ENCODE results near the gene ABCD2. TPM values are rescaled to one million over a fixed set of nuclear protein-coding genes. Genes with fewer than 3 reads are reported as not detected.

ABCD2 gene
- total RNA-seq, 1 donor from 2014 or later, result 7.0 TPM

DNA sequence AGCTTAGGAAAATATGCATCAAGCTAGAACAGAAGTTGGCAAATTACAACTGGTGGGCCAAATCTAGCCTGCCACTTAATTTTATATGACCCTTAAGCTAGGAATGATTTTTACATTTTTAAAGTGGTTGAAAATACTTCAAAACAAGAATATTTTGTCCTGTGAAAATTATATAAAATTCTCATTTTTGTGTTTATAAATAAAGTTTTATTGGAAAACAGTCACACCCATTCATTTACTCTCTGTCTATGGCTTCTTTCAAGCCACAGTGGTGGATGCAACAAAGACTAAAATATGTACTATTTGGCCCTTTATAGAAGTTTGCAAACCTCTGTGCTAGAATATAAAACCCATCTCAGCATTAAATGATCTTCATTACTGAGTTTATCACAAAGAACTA lies 2.1 kb upstream of the ABCD2 start:
- H3K36me3 Mint-ChIP-seq (ENCODE audit: low read depth), result peaks cover 13% of the 10 kb centered on the region
- no peaks in the 10 kb centered on the region for H3K27me3 Mint-ChIP-seq
- H3K9me3 Mint-ChIP-seq, result peaks cover 3% of the 10 kb centered on the region
- no peak for DNase-seq
- H3K4me1 Mint-ChIP-seq, result peaks cover 35% of the 10 kb centered on the region
- H3K4me3 Mint-ChIP-seq, result peak overlapping the region; percentile 43
- intact Hi-C loops (cut with micrococcal nuclease), result loop anchor here (2.0 to 10.0 kb wide), 3 partner anchors 485 to 714 kb away; partner anchors contain the start of genes CPNE8 and SLC2A13
- H3K27ac Mint-ChIP-seq, result peak overlapping the region; percentile 97

DNA sequence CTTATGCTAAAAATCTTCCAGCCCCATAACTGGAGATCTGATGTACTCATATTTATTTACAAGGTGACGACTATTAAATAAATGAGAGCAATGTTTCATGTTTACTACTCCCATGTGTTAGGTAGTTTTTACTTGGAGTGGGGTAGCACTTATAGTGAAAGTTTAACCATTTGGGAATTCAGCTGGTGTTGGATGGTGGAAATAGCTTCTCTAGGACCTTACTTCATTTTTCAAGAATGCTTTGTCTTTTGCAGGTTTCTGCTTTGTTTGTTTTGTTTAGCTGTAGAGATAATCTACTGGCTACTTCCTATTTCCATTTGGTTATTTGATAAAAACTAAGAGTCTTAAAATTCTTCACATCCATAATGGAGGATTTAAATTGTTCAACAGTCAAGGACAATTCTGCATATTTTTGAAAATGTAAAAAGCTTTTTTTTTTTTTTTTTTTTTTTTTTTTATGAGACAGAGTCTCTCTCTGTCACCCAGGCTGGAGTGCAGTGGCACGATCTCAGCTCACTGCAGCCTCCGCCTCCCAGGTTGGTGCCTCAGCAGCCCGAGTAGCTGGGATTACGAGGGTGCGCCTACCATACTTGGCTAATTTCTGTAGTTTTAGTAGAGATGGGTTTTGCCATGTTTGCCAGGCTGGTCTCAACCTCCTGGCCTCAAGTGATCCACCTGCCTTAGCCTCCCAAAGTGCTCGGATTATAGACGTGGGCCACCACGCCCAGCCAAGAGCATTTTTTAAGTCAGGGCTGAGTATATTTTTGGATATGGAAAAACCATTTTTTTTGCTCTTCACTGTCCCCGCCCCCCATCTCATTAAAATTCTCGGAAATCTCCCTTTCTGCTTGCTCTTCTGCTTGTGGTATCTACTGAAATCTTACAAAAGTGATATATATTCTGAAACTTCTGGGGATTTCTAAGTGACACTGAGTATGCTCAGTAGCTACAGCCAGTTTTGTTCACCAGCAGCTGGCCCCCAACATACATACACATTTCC lies 1.4 kb upstream of the ABCD2 start:
- H3K4me1 Mint-ChIP-seq, result peaks cover 29% of the 10 kb centered on the region
- H3K27ac Mint-ChIP-seq, result no peak overlapping the region
- H3K9me3 Mint-ChIP-seq, result peaks cover 3% of the 10 kb centered on the region
- H3K27me3 Mint-ChIP-seq, result no peaks in the 10 kb centered on the region
- intact Hi-C loops (cut with micrococcal nuclease), result loop anchor here (1.0 to 10.0 kb wide), 6 partner anchors 7 to 714 kb away; partner anchors contain the start of genes CPNE8, KIF21A and SLC2A13
- DNase-seq, result peak; percentile 90
- peaks cover 13% of the 10 kb centered on the region for H3K36me3 Mint-ChIP-seq (ENCODE audit: low read depth)
- H3K4me3 Mint-ChIP-seq, result no peak overlapping the region

DNA sequence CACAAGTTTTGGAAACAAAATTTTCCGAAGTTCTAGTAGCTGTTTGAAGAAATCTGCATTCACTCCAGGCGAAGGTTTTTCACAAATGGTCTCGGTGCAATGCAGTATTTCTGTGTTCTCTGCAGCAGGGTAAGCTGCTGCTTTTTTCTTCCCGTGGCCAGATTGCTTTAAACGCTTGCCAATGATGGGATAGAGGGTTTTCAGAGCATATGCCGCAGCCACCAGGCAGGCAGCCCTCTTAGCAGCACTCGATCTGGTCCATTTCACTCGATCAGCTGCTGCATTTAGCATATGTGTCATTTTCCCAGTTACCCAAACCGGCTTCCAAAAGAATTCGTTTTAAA lies 315 bp downstream of the ABCD2 start:
- Mint-ChIP-seq H3K27me3 (no peaks in the 10 kb centered on the region), H3K36me3 (ENCODE audit: low read depth) (peaks cover 11% of the 10 kb centered on the region), H3K4me1 (peaks cover 28% of the 10 kb centered on the region), H3K27ac (no peak overlapping the region), H3K9me3 (no peaks in the 10 kb centered on the region), H3K4me3 (no peak overlapping the region)
- DNase-seq, result peak; percentile 82
- intact Hi-C loops (cut with micrococcal nuclease), result loop anchor here (1.0 to 10.0 kb wide), 3 partner anchors 14 to 304 kb away; no protein-coding TSS in a partner anchor

DNA sequence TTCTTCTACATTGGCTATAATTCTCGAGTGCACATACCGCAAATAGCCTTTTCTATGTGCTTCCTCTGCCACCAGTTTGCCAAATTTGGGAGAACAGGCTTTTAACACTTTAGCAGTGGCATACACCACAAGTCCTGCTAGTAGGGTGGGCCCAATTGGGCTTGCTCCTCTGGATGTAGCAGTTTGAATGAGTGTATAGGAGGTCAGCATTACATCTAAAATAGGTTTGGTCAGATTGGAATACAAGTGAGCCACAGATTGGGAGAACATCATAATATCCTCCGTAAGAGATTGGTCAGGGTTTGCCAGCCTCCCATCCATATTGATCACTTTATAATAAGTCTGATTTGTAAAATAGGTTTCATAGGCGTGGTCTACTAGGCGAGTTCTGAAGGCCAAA lies 902 bp downstream of the ABCD2 start:
- Mint-ChIP-seq H3K4me3 (no peak overlapping the region), H3K27ac (no peak overlapping the region), H3K36me3 (ENCODE audit: low read depth) (peaks cover 14% of the 10 kb centered on the region), H3K27me3 (no peaks in the 10 kb centered on the region), H3K9me3 (no peaks in the 10 kb centered on the region), H3K4me1 (peaks cover 30% of the 10 kb centered on the region)
- DNase-seq, result peak; percentile 72
- intact Hi-C loops (cut with micrococcal nuclease), result loop anchor here (1.0 to 10.0 kb wide), 3 partner anchors 14 to 304 kb away; no protein-coding TSS in a partner anchor

DNA sequence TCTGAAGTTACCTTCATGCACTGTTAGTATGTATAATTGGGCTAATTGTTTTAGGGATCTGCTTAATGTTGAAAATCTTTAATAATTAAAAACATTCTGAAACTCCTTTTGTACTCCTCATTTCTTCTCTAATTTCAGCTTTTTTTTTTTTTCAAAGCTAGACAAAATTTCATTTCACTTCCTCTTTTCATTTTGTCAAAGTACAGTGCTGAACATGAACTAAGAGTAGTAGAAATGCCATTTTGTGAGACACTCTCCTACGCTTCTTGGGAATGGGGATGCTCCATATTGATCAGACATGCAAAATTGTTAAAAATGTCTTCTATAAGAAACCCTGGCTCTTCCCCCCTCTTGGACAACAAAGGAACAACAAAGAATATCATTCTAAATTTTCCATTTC lies 1.7 kb downstream of the ABCD2 start:
- intact Hi-C loops (cut with micrococcal nuclease), result loop anchor here (2.0 to 10.0 kb wide), 2 partner anchors 13 to 303 kb away; no protein-coding TSS in a partner anchor
- Mint-ChIP-seq H3K9me3 (no peaks in the 10 kb centered on the region), H3K36me3 (ENCODE audit: low read depth) (peaks cover 19% of the 10 kb centered on the region), H3K27ac (no peak overlapping the region), H3K27me3 (no peaks in the 10 kb centered on the region), H3K4me3 (no peak overlapping the region), H3K4me1 (peaks cover 32% of the 10 kb centered on the region)
- no peak for DNase-seq

DNA sequence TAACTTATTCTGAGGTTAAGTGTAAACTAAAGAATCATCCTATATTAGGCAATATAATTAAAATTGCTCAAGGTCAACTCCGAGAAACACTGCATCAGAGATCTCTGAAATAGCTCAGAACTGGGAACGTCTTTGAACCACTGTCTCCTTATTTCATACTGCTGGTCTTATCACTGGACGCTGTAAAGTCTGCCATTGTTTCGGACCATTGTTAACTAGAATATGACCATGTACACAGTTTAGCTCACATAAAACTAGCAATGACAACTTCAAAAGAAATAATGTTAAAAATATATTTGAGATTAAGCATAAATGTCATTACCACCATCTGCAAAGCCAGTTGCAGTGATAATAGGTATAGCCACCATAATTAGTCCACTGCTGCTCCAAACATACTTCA lies 2.9 kb downstream of the ABCD2 start:
- no peaks in the 10 kb centered on the region for H3K27me3 Mint-ChIP-seq
- H3K4me3 Mint-ChIP-seq, result peak overlapping the region; percentile 88
- H3K4me1 Mint-ChIP-seq, result peaks cover 32% of the 10 kb centered on the region
- no peaks in the 10 kb centered on the region for H3K9me3 Mint-ChIP-seq
- no peak for DNase-seq
- H3K36me3 Mint-ChIP-seq (ENCODE audit: low read depth), result peaks cover 29% of the 10 kb centered on the region
- H3K27ac Mint-ChIP-seq, result peak overlapping the region; percentile 86
- intact Hi-C loops (cut with micrococcal nuclease), result loop anchor here (10.0 kb wide), 1 partner anchor 302 kb away; no protein-coding TSS in a partner anchor

DNA sequence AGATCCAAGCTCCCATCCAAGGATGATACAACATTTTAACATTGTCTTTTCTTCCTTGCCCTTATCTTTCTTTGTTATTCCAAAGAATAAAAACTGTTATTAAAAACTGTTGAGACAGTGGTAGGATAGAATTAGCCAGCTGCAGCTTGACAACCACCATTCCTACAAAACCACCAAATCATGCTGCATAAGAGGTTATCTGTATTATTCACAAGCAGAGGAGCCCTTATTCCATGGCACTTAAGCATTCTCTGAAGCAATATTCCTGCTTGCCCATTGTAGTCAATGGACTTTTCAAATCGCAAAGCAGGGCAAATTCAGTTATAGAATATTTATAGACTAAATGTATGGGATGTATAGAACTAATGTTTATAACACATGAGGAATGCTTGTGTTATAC lies 3.4 kb downstream of the ABCD2 start:
- Mint-ChIP-seq H3K27me3 (no peaks in the 10 kb centered on the region), H3K36me3 (ENCODE audit: low read depth) (peaks cover 33% of the 10 kb centered on the region), H3K9me3 (no peaks in the 10 kb centered on the region), H3K4me3 (peak overlapping the region; percentile 88), H3K4me1 (peaks cover 35% of the 10 kb centered on the region), H3K27ac (peak overlapping the region; percentile 79)
- no peak for DNase-seq
- intact Hi-C loops (cut with micrococcal nuclease), result loop anchor here (10.0 kb wide), 1 partner anchor 301 kb away; no protein-coding TSS in a partner anchor

DNA sequence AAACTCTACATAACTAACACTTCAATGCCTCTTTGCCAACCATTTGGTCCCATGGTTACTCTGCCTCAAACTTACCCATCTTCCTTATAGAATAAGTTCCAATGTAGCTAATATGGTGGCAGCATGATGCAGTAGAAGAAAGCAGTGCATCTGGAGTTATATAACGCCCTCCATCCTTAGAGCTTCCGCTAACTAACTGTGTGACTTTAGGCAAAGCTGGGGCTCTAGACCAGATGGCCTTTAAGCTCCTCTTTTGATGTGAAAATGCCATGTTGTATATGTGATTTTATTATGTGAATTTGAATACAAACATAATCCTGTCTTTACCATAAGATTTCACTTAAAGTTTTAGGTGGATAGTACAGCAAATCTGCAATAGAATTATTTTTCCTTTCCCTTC lies 6.1 kb downstream of the ABCD2 start:
- Mint-ChIP-seq H3K36me3 (ENCODE audit: low read depth) (peaks cover 53% of the 10 kb centered on the region), H3K27ac (peak overlapping the region; percentile 76), H3K27me3 (no peaks in the 10 kb centered on the region), H3K4me3 (peak overlapping the region; percentile 89), H3K9me3 (no peaks in the 10 kb centered on the region), H3K4me1 (peaks cover 48% of the 10 kb centered on the region)
- no peak for DNase-seq
- intact Hi-C loops (cut with micrococcal nuclease), result loop anchor here (10.0 kb wide), 1 partner anchor 299 kb away; no protein-coding TSS in a partner anchor

DNA sequence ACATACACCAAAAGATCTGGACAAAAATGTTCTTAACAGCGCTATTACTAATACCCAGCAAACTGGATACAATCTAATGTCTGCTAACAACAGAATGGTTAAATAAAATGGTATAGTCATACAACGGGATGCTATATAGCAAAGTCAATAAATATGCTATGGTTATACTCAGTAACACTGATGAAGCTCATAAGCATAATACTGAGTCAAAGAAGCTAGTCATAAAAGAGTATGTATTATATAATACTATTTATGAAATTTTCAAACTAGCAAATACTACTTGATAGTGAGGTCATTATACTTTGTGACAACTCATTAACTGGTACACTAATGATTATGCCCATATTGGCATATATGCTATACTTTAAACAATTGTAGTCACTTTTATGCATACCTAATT lies 7.4 kb downstream of the ABCD2 start:
- no peak overlapping the region for H3K27ac Mint-ChIP-seq
- no peaks in the 10 kb centered on the region for H3K9me3 Mint-ChIP-seq
- H3K27me3 Mint-ChIP-seq, result no peaks in the 10 kb centered on the region
- peaks cover 49% of the 10 kb centered on the region for H3K4me1 Mint-ChIP-seq
- intact Hi-C loops (cut with micrococcal nuclease), result loop anchor here (10.0 kb wide), 1 partner anchor 297 kb away; no protein-coding TSS in a partner anchor
- no peak for DNase-seq
- H3K36me3 Mint-ChIP-seq (ENCODE audit: low read depth), result peaks cover 58% of the 10 kb centered on the region
- H3K4me3 Mint-ChIP-seq, result peak overlapping the region; percentile 68

DNA sequence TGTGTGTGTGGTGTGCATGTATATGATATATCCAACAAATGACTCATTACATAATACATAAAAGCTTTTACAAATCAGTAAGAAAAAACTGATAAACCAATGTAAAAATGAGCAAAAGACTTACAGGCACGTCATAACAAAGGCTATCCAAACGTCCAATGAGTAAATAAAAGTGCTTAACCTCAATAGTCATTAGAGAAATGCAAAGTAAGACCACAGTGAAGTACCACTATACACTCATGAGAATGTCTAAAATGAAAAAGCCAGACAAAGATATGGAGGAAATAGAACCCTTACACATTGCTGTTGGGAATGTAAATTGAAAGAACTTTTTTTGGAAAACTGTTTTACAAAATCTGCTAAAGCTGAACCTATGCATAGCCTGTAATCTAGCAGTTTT lies 7.8 kb downstream of the ABCD2 start:
- no peak for DNase-seq
- peak overlapping the region; percentile 68 for H3K4me3 Mint-ChIP-seq
- intact Hi-C loops (cut with micrococcal nuclease), result loop anchor here (10.0 kb wide), 1 partner anchor 297 kb away; no protein-coding TSS in a partner anchor
- no peaks in the 10 kb centered on the region for H3K9me3 Mint-ChIP-seq
- H3K4me1 Mint-ChIP-seq, result peaks cover 52% of the 10 kb centered on the region
- no peaks in the 10 kb centered on the region for H3K27me3 Mint-ChIP-seq
- H3K27ac Mint-ChIP-seq, result no peak overlapping the region
- peaks cover 61% of the 10 kb centered on the region for H3K36me3 Mint-ChIP-seq (ENCODE audit: low read depth)

DNA sequence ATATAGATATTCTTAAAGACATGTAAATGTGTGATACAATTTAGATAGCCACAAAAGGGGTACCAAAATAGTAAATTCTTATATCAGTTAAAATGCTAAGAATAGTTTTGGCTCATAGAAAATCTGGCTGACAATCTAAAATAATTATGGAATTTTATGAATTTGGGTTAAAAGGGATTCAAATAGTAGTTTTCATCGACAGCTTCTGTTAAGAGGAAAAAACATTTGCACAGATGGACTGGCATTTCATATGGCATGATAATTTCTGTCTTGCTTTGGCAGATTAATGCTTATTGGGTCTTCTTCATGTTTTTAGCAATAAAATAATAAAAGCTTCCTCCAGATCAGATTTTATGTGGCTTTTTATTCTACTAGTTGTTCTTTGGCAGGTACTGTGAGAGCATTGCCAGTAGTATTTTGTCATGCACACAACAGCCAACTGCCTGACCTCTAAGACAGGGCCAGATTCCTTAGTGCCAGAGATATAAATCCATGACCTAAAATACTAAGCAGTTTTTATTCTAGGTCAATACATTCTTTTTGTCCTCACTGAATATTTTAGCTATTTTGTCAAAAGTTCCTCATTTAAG lies 9.1 kb downstream of the ABCD2 start:
- intact Hi-C loops (cut with micrococcal nuclease), result loop anchor here (10.0 kb wide), 1 partner anchor 296 kb away; no protein-coding TSS in a partner anchor
- Mint-ChIP-seq H3K4me3 (peak overlapping the region; percentile 10), H3K36me3 (ENCODE audit: low read depth) (peaks cover 65% of the 10 kb centered on the region), H3K9me3 (no peaks in the 10 kb centered on the region), H3K27me3 (no peaks in the 10 kb centered on the region), H3K4me1 (peaks cover 61% of the 10 kb centered on the region), H3K27ac (no peak overlapping the region)
- DNase-seq, result no peak

DNA sequence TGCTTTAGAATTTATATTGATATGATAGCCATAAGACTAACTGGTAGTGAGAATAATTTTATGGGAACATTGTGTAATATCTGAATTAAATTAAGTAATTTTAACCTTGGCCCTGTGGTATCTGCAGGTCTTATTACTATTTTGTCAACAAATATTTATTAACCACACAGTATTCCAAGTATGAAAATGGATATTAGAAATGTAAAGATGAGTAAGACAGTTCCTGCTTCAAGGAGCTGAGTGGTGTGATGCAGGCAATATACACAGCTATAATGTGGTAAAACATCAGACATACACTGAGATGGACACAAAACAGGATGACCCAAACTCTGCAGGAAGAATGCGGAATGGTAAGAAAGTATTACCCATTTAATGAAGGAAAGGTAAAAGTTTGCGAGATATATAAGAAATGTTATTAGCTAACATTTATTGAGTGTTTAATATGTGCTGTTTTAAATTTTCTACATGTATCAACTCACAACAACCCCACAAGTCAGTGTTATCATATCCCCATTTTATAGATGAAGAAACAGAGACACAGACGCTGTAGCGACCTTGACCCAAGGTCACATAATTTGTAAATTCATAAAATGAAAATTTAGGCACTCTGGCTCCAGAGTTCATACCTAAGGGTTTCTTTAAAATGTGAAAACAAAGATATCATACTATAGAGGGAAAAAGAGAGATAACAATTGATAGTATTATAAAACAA lies 12.7 kb downstream of the ABCD2 start:
- Mint-ChIP-seq H3K36me3 (ENCODE audit: low read depth) (peaks cover 57% of the 10 kb centered on the region), H3K27ac (no peak overlapping the region), H3K9me3 (no peaks in the 10 kb centered on the region), H3K4me1 (peaks cover 44% of the 10 kb centered on the region), H3K27me3 (no peaks in the 10 kb centered on the region), H3K4me3 (no peak overlapping the region)
- intact Hi-C loops (cut with micrococcal nuclease), result no loop called here
- no peak for DNase-seq

DNA sequence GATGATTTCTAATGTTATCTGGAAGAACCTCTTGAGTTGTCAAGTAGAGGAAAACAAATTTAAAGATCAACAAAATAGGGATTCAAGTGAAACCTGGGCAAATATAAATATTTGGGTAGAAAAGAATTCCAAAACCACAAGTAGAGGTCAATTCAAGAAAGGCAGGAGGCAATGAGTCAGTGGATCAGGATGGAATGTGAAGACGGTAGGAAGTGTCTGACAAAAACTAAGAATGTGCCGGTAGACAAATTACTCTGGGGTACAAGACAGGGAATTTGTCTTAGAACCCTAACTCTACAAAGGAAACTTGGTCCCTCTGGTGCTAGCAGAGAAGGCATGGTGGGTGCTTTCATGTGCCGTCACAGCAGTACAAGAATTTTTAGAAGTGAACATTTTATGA lies 13.6 kb downstream of the ABCD2 start:
- Mint-ChIP-seq H3K27me3 (no peaks in the 10 kb centered on the region), H3K27ac (peak overlapping the region; percentile 30), H3K4me1 (peaks cover 38% of the 10 kb centered on the region), H3K4me3 (no peak overlapping the region), H3K36me3 (ENCODE audit: low read depth) (peaks cover 53% of the 10 kb centered on the region), H3K9me3 (no peaks in the 10 kb centered on the region)
- intact Hi-C loops (cut with micrococcal nuclease), result loop anchor here (2.0 kb wide), 1 partner anchor 13 kb away; the partner anchor contains the start of gene ABCD2
- no peak for DNase-seq

All from activated CD4-positive, alpha-beta T cell treated with anti-CD3 and anti-CD28 coated beads, Interleukin-2, amount 10 ng/mL, durations not matched to agents 24 days and 14 days (primary cell).